ENCODE data around the gene TTLL3. TPM values are rescaled to one million over a fixed set of nuclear protein-coding genes. Genes with fewer than 3 reads are reported as not detected.
A peak's percentile ranks its signal among the peaks of the same experiment; 100 is the strongest.

The TTLL3 gene
- polyA plus RNA-seq, 1 donor from 2014 or later, result 47.6 TPM

DNA sequence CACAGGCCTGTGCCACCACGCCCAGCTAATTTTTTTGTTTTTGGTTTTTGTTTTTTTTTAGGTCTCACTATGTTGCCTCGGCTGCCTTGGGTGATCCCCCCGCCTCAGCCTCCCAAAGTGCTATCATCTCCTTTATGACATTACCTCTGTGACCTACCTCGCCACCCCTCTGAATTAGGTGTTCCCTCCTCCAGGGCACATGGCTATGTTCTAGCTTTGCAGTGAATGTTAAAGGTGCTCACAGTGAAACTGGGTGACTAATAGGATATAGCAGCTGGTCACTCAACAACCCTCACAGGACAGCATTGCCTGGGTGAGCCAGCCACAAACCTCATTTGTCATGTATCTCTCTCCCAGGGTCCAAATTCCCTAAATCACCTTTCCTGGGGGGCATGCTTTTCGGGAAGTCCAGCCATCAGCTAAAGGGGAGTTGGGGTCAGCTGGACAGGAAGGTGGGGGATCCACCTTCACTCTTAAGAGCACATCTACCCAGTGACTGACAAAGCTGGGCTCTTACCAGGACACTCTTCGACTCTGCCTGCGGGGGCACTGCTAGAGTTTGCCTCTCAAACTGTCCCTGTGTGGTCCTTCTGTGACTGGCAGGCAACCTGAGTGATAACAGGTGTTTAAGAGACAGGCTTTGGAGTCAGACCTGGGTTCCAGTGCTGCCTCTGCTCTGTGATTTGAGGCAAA lies 1.6 kb upstream of the TTLL3 start:
- no peak overlapping the region for H2AFZ ChIP-seq (ENCODE audit: low read depth, low read length)
- H3K9ac ChIP-seq (ENCODE audit: low read length), result no peak overlapping the region
- H3K9me2 ChIP-seq (ENCODE audit: insufficient read depth, low read length), result no peaks in the 10 kb centered on the region
- H4K20me1 ChIP-seq (ENCODE audit: insufficient read depth), result no peaks in the 10 kb centered on the region
- TF ChIP-seq, protein P1, sequence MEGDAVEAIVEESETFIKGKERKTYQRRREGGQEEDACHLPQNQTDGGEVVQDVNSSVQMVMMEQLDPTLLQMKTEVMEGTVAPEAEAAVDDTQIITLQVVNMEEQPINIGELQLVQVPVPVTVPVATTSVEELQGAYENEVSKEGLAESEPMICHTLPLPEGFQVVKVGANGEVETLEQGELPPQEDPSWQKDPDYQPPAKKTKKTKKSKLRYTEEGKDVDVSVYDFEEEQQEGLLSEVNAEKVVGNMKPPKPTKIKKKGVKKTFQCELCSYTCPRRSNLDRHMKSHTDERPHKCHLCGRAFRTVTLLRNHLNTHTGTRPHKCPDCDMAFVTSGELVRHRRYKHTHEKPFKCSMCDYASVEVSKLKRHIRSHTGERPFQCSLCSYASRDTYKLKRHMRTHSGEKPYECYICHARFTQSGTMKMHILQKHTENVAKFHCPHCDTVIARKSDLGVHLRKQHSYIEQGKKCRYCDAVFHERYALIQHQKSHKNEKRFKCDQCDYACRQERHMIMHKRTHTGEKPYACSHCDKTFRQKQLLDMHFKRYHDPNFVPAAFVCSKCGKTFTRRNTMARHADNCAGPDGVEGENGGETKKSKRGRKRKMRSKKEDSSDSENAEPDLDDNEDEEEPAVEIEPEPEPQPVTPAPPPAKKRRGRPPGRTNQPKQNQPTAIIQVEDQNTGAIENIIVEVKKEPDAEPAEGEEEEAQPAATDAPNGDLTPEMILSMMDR (IDR thresholded peaks at IDR 0.05; ENCODE audit: poor library complexity, severe bottlenecking), result no peak
- TF ChIP-seq EP300 (conservative IDR thresholded peaks at IDR 0.05; ENCODE audit: poor library complexity, severe bottlenecking), result no peak
- no peak for TF ChIP-seq SMC3 (conservative IDR thresholded peaks at IDR 0.05; ENCODE audit: poor library complexity)
- no peak for TF ChIP-seq POLR2AphosphoS5 (IDR thresholded peaks at IDR 0.05)
- TF ChIP-seq EZH2 (IDR thresholded peaks at IDR 0.05; ENCODE audit: borderline replicate concordance, insufficient read depth, low read length, poor library complexity, severe bottlenecking), result no peak
- TF ChIP-seq, protein P2, sequence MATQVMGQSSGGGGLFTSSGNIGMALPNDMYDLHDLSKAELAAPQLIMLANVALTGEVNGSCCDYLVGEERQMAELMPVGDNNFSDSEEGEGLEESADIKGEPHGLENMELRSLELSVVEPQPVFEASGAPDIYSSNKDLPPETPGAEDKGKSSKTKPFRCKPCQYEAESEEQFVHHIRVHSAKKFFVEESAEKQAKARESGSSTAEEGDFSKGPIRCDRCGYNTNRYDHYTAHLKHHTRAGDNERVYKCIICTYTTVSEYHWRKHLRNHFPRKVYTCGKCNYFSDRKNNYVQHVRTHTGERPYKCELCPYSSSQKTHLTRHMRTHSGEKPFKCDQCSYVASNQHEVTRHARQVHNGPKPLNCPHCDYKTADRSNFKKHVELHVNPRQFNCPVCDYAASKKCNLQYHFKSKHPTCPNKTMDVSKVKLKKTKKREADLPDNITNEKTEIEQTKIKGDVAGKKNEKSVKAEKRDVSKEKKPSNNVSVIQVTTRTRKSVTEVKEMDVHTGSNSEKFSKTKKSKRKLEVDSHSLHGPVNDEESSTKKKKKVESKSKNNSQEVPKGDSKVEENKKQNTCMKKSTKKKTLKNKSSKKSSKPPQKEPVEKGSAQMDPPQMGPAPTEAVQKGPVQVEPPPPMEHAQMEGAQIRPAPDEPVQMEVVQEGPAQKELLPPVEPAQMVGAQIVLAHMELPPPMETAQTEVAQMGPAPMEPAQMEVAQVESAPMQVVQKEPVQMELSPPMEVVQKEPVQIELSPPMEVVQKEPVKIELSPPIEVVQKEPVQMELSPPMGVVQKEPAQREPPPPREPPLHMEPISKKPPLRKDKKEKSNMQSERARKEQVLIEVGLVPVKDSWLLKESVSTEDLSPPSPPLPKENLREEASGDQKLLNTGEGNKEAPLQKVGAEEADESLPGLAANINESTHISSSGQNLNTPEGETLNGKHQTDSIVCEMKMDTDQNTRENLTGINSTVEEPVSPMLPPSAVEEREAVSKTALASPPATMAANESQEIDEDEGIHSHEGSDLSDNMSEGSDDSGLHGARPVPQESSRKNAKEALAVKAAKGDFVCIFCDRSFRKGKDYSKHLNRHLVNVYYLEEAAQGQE (IDR thresholded peaks at IDR 0.05; ENCODE audit: borderline replicate concordance), result no peak
- no peak for TF ChIP-seq MXI1 (conservative IDR thresholded peaks at IDR 0.05; ENCODE audit: poor library complexity, severe bottlenecking)
- no peak for TF ChIP-seq TAF1 (IDR thresholded peaks at IDR 0.05; ENCODE audit: low read depth)
- no peak for TF ChIP-seq RAD21 (conservative IDR thresholded peaks at IDR 0.05)
- no peaks in the 10 kb centered on the region for H3K79me2 ChIP-seq (replicated peaks; ENCODE audit: insufficient read depth, low read length)
- no peak overlapping the region for H3K4me3 ChIP-seq (ENCODE audit: low read length)
- H3K4me2 ChIP-seq (ENCODE audit: low read length), result no peak overlapping the region
- no peak overlapping the region for H3K27ac ChIP-seq (ENCODE audit: low read length)
- no peaks in the 10 kb centered on the region for H3K9me3 ChIP-seq (ENCODE audit: low read length)
- H3K36me3 ChIP-seq (ENCODE audit: insufficient read depth, low read length), result no peaks in the 10 kb centered on the region
- no peaks in the 10 kb centered on the region for H3K27me3 ChIP-seq (ENCODE audit: insufficient read depth, low read depth, low read length)
- H3F3A ChIP-seq (ENCODE audit: insufficient read depth, low read length, poor library complexity, severe bottlenecking), result no peaks in the 10 kb centered on the region

DNA sequence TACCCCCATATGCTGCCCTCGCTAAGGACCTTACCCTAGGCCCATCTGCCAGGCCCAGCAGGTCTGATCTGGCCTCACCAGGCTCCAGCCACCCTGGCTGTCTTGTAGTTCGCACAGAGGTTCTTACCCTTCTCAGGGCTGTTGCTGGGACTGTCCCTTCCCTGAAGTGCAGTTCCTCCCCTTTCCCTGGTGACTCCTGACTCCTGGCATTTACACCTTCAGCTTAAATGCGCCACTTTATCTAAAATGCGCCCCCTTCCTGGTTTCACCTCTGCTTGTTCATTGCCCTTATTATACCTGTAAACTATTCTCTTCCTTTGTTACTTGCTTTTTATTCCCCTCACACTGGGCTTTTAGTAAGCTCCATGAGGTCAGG lies 835 bp upstream of the TTLL3 start:
- H3K9me3 ChIP-seq (ENCODE audit: low read length), result no peaks in the 10 kb centered on the region
- H3K36me3 ChIP-seq (ENCODE audit: insufficient read depth, low read length), result no peaks in the 10 kb centered on the region
- peak overlapping the region; percentile 52 for H2AFZ ChIP-seq (ENCODE audit: low read depth, low read length)
- no peaks in the 10 kb centered on the region for H3K27me3 ChIP-seq (ENCODE audit: insufficient read depth, low read depth, low read length)
- no peak overlapping the region for H3K4me2 ChIP-seq (ENCODE audit: low read length)
- no peak overlapping the region for H3K27ac ChIP-seq (ENCODE audit: low read length)
- peak overlapping the region; percentile 66 for H3K4me3 ChIP-seq (ENCODE audit: low read length)
- TF ChIP-seq EZH2 (IDR thresholded peaks at IDR 0.05; ENCODE audit: borderline replicate concordance, insufficient read depth, low read length, poor library complexity, severe bottlenecking), result no peak
- no peak for TF ChIP-seq SMC3 (conservative IDR thresholded peaks at IDR 0.05; ENCODE audit: poor library complexity)
- TF ChIP-seq MXI1 (conservative IDR thresholded peaks at IDR 0.05; ENCODE audit: poor library complexity, severe bottlenecking), result no peak
- TF ChIP-seq, protein P2 (IDR thresholded peaks at IDR 0.05; ENCODE audit: borderline replicate concordance), result no peak
- TF ChIP-seq, protein P1 (IDR thresholded peaks at IDR 0.05; ENCODE audit: poor library complexity, severe bottlenecking), result no peak
- TF ChIP-seq EP300 (conservative IDR thresholded peaks at IDR 0.05; ENCODE audit: poor library complexity, severe bottlenecking), result no peak
- no peak for TF ChIP-seq RAD21 (conservative IDR thresholded peaks at IDR 0.05)
- TF ChIP-seq POLR2AphosphoS5 (IDR thresholded peaks at IDR 0.05), result no peak
- no peak for TF ChIP-seq TAF1 (IDR thresholded peaks at IDR 0.05; ENCODE audit: low read depth)
- no peaks in the 10 kb centered on the region for H3K9me2 ChIP-seq (ENCODE audit: insufficient read depth, low read length)
- no peaks in the 10 kb centered on the region for H3F3A ChIP-seq (ENCODE audit: insufficient read depth, low read length, poor library complexity, severe bottlenecking)
- H3K9ac ChIP-seq (ENCODE audit: low read length), result peak overlapping the region; percentile 66
- H3K79me2 ChIP-seq (replicated peaks; ENCODE audit: insufficient read depth, low read length), result no peaks in the 10 kb centered on the region
- no peaks in the 10 kb centered on the region for H4K20me1 ChIP-seq (ENCODE audit: insufficient read depth)
